Esophagus squamous epithelium (tissue), 4 donors: Measurements from ENCODE around the gene LRCH4.

ENCODE experiments used
- POLR2A ChIP-seq, 4 donors: fragments of 450-650 bp; IDR thresholded peaks; one replicate each; pipeline ENCODE4 v1.6.1; 2017; ENCODE audit warnings: antibody characterized with exemption in 4 of 4, mild to moderate bottlenecking in 4 of 4, moderate library complexity in 3 of 4
- TF ChIP-seq, protein P1 (sequence below), 6 experiments: fragments of 450-650 bp in 4 of 6; fragments of 200-600 bp in 2 of 6; sonication (generic) in 2 of 6; IDR thresholded peaks; one replicate each; pipeline ENCODE4 v1.5.1; 2016 to 2019; ENCODE audit warnings: antibody characterized with exemption in 6 of 6, mild to moderate bottlenecking in 4 of 6, moderate library complexity in 4 of 6

DNA sequence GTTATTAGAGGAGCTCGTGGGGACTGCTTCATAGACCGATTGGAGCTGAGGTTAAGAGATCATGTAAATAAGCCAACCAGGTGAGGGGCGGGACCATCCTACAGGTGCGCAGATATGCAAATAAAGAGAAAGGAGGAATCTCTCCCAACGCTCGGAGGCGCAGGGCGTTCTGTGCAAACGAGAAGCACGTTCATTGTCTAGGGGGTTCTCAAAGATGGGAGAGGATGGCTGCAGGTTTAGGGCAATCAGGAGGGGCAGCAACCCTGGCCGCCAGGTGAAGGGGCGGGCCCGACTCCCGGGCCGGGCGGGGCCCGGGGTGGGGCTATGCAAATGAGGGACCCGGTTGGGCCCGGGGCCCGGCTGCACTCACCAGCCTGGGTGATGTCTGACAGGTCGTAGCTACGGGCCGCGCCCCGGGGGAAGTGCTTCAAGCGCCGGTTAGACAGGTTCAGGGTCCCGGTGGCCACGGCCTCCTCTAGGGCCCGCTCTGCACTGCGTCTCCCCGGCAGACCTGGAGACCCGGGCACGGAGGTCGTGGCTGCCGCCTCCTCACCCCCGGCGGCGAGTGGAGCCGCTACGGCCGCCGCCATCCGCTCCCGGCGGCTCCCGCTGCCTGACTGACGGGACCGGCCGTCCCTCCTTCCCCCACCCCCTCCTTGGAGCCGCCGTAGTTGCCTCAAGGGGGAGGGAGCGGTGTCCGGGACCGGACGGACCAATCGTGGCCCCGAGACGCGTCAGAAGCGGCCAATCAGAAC lies at the start of gene LRCH4:
- TF ChIP-seq, protein P1, sequence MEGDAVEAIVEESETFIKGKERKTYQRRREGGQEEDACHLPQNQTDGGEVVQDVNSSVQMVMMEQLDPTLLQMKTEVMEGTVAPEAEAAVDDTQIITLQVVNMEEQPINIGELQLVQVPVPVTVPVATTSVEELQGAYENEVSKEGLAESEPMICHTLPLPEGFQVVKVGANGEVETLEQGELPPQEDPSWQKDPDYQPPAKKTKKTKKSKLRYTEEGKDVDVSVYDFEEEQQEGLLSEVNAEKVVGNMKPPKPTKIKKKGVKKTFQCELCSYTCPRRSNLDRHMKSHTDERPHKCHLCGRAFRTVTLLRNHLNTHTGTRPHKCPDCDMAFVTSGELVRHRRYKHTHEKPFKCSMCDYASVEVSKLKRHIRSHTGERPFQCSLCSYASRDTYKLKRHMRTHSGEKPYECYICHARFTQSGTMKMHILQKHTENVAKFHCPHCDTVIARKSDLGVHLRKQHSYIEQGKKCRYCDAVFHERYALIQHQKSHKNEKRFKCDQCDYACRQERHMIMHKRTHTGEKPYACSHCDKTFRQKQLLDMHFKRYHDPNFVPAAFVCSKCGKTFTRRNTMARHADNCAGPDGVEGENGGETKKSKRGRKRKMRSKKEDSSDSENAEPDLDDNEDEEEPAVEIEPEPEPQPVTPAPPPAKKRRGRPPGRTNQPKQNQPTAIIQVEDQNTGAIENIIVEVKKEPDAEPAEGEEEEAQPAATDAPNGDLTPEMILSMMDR (IDR thresholded peaks at IDR 0.05), result peak in 1 of 6 experiments; percentile 26
- peak in 3 of 4 donors; percentile 92 to 99 (median 98) for TF ChIP-seq POLR2A (IDR thresholded peaks at IDR 0.05)
